Thyroid gland (tissue), 4 donors: Measurements from ENCODE around the gene HNRNPL.

Experiments
- CTCF ChIP-seq, 6 experiments: fragments of 200-600 bp in 3 of 6; fragments of 450-650 bp in 3 of 6; sonication (generic) in 3 of 6; IDR thresholded peaks; one replicate each; pipeline ENCODE4 v1.5.1; 2016 to 2019; ENCODE audit warnings: antibody characterized with exemption in 6 of 6, mild to moderate bottlenecking in 2 of 6, inconsistent platforms in 1 of 6, moderate library complexity in 1 of 6
- POLR2A ChIP-seq, 2 donors: fragments of 450-650 bp; IDR thresholded peaks; one replicate each; pipeline ENCODE4 v1.6.1; 2017; ENCODE audit warnings: antibody characterized with exemption in 2 of 2, mild to moderate bottlenecking in 2 of 2, moderate library complexity in 1 of 2

DNA sequence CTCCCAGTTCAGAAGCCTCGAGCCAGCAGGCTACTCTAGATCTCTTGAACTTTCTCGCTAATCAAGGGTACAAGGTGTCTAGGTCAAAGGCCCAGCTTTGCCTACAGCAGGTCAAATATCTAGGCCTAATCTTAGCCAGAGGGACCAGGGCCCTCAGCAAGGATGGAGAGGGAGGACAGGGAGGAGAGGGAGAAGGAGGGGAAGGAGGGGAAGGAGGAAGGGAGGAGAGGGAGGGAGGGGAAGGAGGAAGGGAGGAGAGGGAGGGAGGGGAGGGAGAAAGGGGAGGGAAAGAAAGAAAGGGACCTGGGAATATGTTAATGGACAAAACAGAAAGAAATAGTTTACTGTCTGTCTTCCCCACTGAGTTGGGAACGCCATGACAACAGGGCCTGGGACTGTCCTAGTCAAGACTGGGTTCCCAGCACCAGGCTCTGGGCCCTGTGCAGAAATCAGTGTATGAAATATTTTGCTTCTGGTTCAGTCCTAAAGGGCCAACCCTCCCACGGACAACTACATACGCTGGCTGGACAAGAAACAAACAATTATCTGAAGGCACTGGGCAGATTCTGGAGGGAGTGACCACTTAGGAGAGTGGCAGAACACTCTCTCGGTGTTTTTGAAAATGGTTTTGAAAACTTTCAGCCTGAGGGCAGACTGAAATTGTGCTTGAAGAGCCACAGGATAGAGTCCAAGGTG, 22.8 kb downstream of the HNRNPL start:
- no peak for TF ChIP-seq POLR2A (IDR thresholded peaks at IDR 0.05)
- no peak for TF ChIP-seq CTCF (IDR thresholded peaks at IDR 0.05)
